Measurements from ENCODE around the gene TFRC.
"Not testable (repeated sequence)": the region's sequence is repeated elsewhere in the genome, so short reads cannot be mapped to it uniquely, and the experiment has no call there.

The TFRC gene

GRCh38 chr3:196050597-196050996 is 31.3 kb downstream of the TFRC start:
- DNase-seq (ENCODE audit: extremely low read depth in 1 of 2, low read depth in 1 of 2): no peak

- DNase-seq (ENCODE audit: extremely low read depth in 1 of 2, low read depth in 1 of 2): no peak
These were observed 32.2 kb downstream of the TFRC start for GRCh38 chr3:196049653-196050052.

- DNase-seq (ENCODE audit: extremely low read depth in 1 of 2, low read depth in 1 of 2): no peak
These were observed 32.8 kb downstream of the TFRC start for GRCh38 chr3:196048922-196049598.

GRCh38 chr3:196047391-196048030 is 34.4 kb downstream of the TFRC start:
- DNase-seq (ENCODE audit: extremely low read depth in 1 of 2, low read depth in 1 of 2): no peak

GRCh38 chr3:196044513-196044912 is 37.4 kb downstream of the TFRC start:
- no peak for DNase-seq (ENCODE audit: extremely low read depth in 1 of 2, low read depth in 1 of 2)

- DNase-seq (ENCODE audit: extremely low read depth in 1 of 2, low read depth in 1 of 2): no peak
These were observed 39.2 kb downstream of the TFRC start for GRCh38 chr3:196042673-196043072.

GRCh38 chr3:196039359-196039758 is 42.5 kb downstream of the TFRC start:
- no peak for DNase-seq (ENCODE audit: extremely low read depth in 1 of 2, low read depth in 1 of 2)

- not testable (repeated sequence) for DNase-seq (ENCODE audit: extremely low read depth in 1 of 2, low read depth in 1 of 2)
These were observed 55.8 kb downstream of the TFRC start for GRCh38 chr3:196026059-196026458.

- no peak for DNase-seq (ENCODE audit: extremely low read depth in 1 of 2, low read depth in 1 of 2)
These were observed 56.9 kb downstream of the TFRC start for GRCh38 chr3:196024968-196025367.

- no peak for DNase-seq (ENCODE audit: extremely low read depth in 1 of 2, low read depth in 1 of 2)
These were observed 57.9 kb downstream of the TFRC start for GRCh38 chr3:196023947-196024346.

- DNase-seq (ENCODE audit: extremely low read depth in 1 of 2, low read depth in 1 of 2): not testable (repeated sequence)
These were observed 59.4 kb downstream of the TFRC start for GRCh38 chr3:196022499-196022878.

- DNase-seq (ENCODE audit: extremely low read depth in 1 of 2, low read depth in 1 of 2): no peak
These were observed 61.5 kb downstream of the TFRC start for GRCh38 chr3:196020373-196020772.

- not testable (repeated sequence) for DNase-seq (ENCODE audit: extremely low read depth in 1 of 2, low read depth in 1 of 2)
These were observed 62.3 kb downstream of the TFRC start for GRCh38 chr3:196019576-196019975.

- not testable (repeated sequence) for DNase-seq (ENCODE audit: extremely low read depth in 1 of 2, low read depth in 1 of 2)
These were observed 63.7 kb downstream of the TFRC start for GRCh38 chr3:196018159-196018558.

GRCh38 chr3:196016485-196016884 is 65.4 kb downstream of the TFRC start:
- DNase-seq (ENCODE audit: extremely low read depth in 1 of 2, low read depth in 1 of 2): no peak

GRCh38 chr3:196016059-196016458 is 65.8 kb downstream of the TFRC start:
- no peak for DNase-seq (ENCODE audit: extremely low read depth in 1 of 2, low read depth in 1 of 2)

GRCh38 chr3:196013587-196014487 is 68.1 kb downstream of the TFRC start:
- no peak for DNase-seq (ENCODE audit: extremely low read depth in 1 of 2, low read depth in 1 of 2)

- DNase-seq (ENCODE audit: extremely low read depth in 1 of 2, low read depth in 1 of 2): no peak
These were observed 68.9 kb downstream of the TFRC start for GRCh38 chr3:196012941-196013476.

- no peak for DNase-seq (ENCODE audit: extremely low read depth in 1 of 2, low read depth in 1 of 2)
These were observed 69.4 kb downstream of the TFRC start for GRCh38 chr3:196012481-196012880.

- DNase-seq (ENCODE audit: extremely low read depth in 1 of 2, low read depth in 1 of 2): no peak
These were observed 72.4 kb downstream of the TFRC start for GRCh38 chr3:196009456-196009855.

GRCh38 chr3:196008929-196009328 is 73.0 kb downstream of the TFRC start:
- no peak for DNase-seq (ENCODE audit: extremely low read depth in 1 of 2, low read depth in 1 of 2)

All from stimulated activated CD8-positive, alpha-beta memory T cell treated with anti-CD3 and anti-CD28 coated beads, Interleukin-7, amount 100 ng/mL, for 48 hours (primary cell).